Ishikawa (cell line): ENCODE data around the gene HOXB1.

Source experiments
- CEBPB ChIP-seq: IDR thresholded peaks from 2 replicates; pipeline ENCODE4 v1.6.1; 2012
- CREB1 ChIP-seq: IDR thresholded peaks from 2 replicates; pipeline ENCODE4 v1.6.1; 2012; ENCODE audit warnings: low read depth
- EGR1 ChIP-seq: IDR thresholded peaks from 2 replicates; pipeline ENCODE4 v1.6.1; 2012
- EP300 ChIP-seq: IDR thresholded peaks from 2 replicates; pipeline ENCODE4 v1.6.1; 2012; ENCODE audit warnings: borderline replicate concordance
- FOXM1 ChIP-seq: IDR thresholded peaks from 2 replicates; pipeline ENCODE4 v1.6.1; 2012; ENCODE audit warnings: low read depth, borderline replicate concordance
- NFIC ChIP-seq: IDR thresholded peaks from 2 replicates; pipeline ENCODE4 v1.6.1; 2012
- RAD21 ChIP-seq: IDR thresholded peaks from 2 replicates; pipeline ENCODE4 v1.6.1; 2012; ENCODE audit warnings: low read depth
- REST ChIP-seq: IDR thresholded peaks from 2 replicates; pipeline ENCODE4 v1.6.1; 2012; ENCODE audit warnings: low read depth, mild to moderate bottlenecking
- TAF1 ChIP-seq: IDR thresholded peaks from 2 replicates; pipeline ENCODE4 v1.6.1; 2012; ENCODE audit warnings: low read depth, mild to moderate bottlenecking
- TCF12 ChIP-seq: IDR thresholded peaks from 2 replicates; pipeline ENCODE4 v1.6.1; 2012; ENCODE audit warnings: low read depth
- TEAD4 ChIP-seq: IDR thresholded peaks from 2 replicates; pipeline ENCODE4 v1.6.1; 2012
- USF1 ChIP-seq: IDR thresholded peaks from 2 replicates; pipeline ENCODE4 v1.6.1; 2012
- YY1 ChIP-seq: IDR thresholded peaks from 2 replicates; pipeline ENCODE4 v1.6.1; 2012; ENCODE audit warnings: low read depth
- TF ChIP-seq, protein P1 (sequence below): IDR thresholded peaks from 2 replicates; pipeline ENCODE4 v1.6.1; 2012

HOXB1 gene

DNA sequence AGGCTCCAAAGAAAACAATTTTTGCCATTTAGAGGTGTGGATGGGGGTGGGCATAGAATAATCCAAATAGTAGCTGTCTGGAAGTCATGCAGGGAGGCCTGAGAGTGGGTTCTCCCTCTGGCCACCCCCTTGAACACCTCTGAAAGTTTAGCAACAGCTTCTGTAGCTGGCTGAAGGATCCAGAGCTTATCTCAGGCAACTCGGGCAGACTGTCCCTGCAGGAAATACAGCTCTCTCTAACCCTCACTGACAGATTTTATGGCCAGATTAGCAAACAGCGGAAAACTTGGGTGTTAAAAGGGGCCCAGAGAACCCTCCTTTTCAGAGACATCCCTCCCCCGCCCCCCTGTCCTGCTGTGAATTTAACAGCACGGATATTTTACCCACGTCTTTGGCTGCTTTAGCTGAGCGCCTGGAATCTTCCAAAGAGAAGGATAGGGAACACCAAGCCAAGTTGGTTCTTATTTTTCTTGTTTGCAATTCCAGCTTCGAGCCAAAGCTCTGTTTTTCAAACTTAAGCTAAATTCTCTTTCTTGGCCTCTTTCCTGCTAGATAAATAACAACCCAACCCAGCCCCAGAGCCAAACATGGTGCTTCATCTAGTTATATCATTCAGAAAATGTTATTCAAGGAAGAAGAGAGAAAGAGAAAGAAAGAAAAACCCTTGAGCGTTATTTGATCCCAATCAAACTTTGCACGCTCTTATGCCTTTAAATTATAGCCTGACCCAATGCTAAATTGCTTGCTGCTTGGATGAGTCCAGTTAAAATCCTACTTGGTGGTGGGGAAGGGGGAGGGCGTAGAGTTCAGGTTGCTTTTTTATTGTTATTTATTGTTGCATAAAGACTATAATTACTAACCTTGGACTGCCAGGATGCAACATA, 16.4 kb upstream of the HOXB1 start:
- TF ChIP-seq RAD21 (no peak), NFIC (peak; percentile 45; the same call in 1 of the 2 replicates), FOXM1 (no peak), EP300 (peak; percentile 32; the same call in 1 of the 2 replicates), CREB1 (no peak), REST (no peak), CEBPB (no peak), TAF1 (no peak), TEAD4 (0 out of 2 replicates have a peak, but pooled peaks have one; percentile 22), EGR1 (no peak), TCF12 (peak; percentile 28; the same call in 1 of the 2 replicates)

- no peak for TF ChIP-seq YY1
- TF ChIP-seq FOXM1, result no peak
- TF ChIP-seq TEAD4, result no peak
- TF ChIP-seq NFIC, result no peak
- no peak for TF ChIP-seq USF1
- no peak for TF ChIP-seq TCF12
- no peak for TF ChIP-seq RAD21
- TF ChIP-seq TAF1, result no peak
- no peak for TF ChIP-seq REST
- TF ChIP-seq, protein P1, sequence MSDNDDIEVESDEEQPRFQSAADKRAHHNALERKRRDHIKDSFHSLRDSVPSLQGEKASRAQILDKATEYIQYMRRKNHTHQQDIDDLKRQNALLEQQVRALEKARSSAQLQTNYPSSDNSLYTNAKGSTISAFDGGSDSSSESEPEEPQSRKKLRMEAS, result no peak
Observed at GRCh38 chr17:48546137-48546923, 15.5 kb upstream of the HOXB1 start.

DNA sequence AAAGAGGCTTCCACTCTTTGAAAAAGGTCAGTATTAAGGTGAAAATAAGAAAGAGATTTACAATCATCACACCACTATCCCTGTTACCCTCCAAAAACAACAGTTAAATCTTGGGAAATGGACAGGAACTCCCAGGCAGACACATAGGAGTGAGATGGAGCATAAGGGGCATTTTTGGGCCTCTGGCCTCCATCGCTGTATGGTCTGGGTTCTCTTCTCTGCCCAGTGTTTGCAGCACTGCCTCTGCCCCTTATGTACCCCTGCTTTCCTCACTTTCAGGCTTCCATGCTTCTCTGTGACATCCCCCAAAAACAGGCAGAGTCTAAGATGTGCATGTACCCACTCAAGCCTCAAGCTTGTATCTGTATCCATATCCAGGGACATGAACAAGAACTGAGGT, 14.7 kb upstream of the HOXB1 start:
- TF ChIP-seq EP300 (no peak), TAF1 (no peak), TCF12 (no peak), FOXM1 (no peak), RAD21 (no peak)

- TF ChIP-seq FOXM1 (no peak), YY1 (no peak), TAF1 (no peak), RAD21 (no peak), CREB1 (no peak), USF1 (no peak), REST (no peak), CEBPB (no peak), NFIC (no peak)
Observed at GRCh38 chr17:48545022-48545375, 14.2 kb upstream of the HOXB1 start, which contains the start of gene HOXB2. Gene HOXB2, minus strand, starts transcription at chr17:48545109. Its CDS starts 198 bp downstream, at chr17:48544911.
